ENCODE measurements around the gene STX18. TPM values are rescaled to one million over a fixed set of nuclear protein-coding genes. Genes with fewer than 3 reads are reported as not detected.
"Not testable (repeated sequence)": the region's sequence is repeated elsewhere in the genome, so short reads cannot be mapped to it uniquely, and the experiment has no call there.

Gene STX18
- total RNA-seq, 4 donors from 2014 or later, result 19.2 to 27.4 (median 20.7) TPM

GRCh38 chr4:4568806-4569427 is 27.1 kb upstream of the STX18 start:
- Histone ChIP-seq H3K36me3 (no peaks in the 10 kb centered on the region), H3K4me3 (no peak overlapping the region), H3K4me1 (no peaks in the 10 kb centered on the region), H3K27ac (no peak overlapping the region), H3K9me3 (no peaks in the 10 kb centered on the region), H3K27me3 (no peaks in the 10 kb centered on the region)
- intact Hi-C loops (cut with DNase I; ENCODE audit: low total_unique reads) (no loop called here), in situ Hi-C loops (cut with MboI; ENCODE audit: low sequenced_read_pairs in 4 of 4) (no loop called here)
- DNase-seq, result no peak
- TF ChIP-seq CTCF (IDR thresholded peaks at IDR 0.05 in 4 of 5, conservative IDR thresholded peaks at IDR 0.05 in 1 of 5) (no peak), POLR2A (IDR thresholded peaks at IDR 0.05) (no peak)
- no peak for ATAC-seq

DNA sequence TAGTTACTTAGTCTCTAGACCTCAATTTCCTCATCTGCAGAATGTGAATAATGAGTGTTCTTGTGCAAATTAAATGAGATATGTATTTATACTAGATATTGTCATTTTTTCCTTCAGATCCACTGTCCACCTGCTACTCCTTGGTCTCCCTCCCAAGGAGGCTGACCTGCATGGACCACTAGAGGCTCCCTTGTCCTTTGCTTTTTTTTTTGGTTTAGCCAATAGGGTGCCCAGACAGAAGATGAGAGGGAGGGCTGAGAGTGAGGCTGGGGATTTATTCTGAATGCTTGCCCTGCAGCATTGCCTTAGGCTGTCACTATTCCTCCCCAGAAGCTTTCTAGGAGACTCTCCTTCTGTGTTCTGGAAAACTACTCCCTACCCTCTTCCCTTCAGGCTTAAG is 24.5 kb upstream of the STX18 start:
- DNase-seq; in situ Hi-C loops (cut with MboI; ENCODE audit: low sequenced_read_pairs in 4 of 4); ATAC-seq; H3K27me3 ChIP-seq; H3K9me3 ChIP-seq; H3K4me3 ChIP-seq; H3K4me1 ChIP-seq; H3K36me3 ChIP-seq; intact Hi-C loops (cut with DNase I; ENCODE audit: low total_unique reads); H3K27ac ChIP-seq: not testable (repeated sequence)

DNA sequence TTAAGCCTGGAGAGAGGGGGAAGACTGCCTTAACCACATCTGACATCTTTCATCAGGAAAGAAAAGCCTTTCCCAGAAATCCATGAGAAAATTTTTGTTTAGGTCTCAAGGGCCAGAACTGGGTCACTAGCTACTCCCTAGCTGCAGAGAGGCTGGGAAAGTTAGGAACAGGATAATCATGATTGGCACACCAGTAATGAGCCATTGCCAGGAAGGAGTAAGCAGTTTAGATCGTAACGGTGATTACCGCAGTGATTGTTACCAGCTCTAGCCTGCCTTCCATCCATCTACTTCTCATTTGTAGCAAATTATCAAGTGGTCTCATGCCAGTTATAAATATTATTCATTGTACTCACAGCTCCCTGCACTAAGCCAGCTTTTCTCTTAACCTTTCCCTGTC is 22.7 kb upstream of the STX18 start:
- Histone ChIP-seq H3K36me3 (no peaks in the 10 kb centered on the region), H3K9me3 (no peaks in the 10 kb centered on the region), H3K4me3 (no peak overlapping the region), H3K27me3 (no peaks in the 10 kb centered on the region), H3K4me1 (no peaks in the 10 kb centered on the region), H3K27ac (no peak overlapping the region)
- TF ChIP-seq POLR2A (IDR thresholded peaks at IDR 0.05) (no peak), CTCF (IDR thresholded peaks at IDR 0.05 in 4 of 5, conservative IDR thresholded peaks at IDR 0.05 in 1 of 5) (no peak)
- intact Hi-C loops (cut with DNase I; ENCODE audit: low total_unique reads), result no loop called here
- in situ Hi-C loops (cut with MboI; ENCODE audit: low sequenced_read_pairs in 4 of 4), result no loop called here
- DNase-seq, result no peak
- ATAC-seq, result no peak

- Histone ChIP-seq H3K9me3 (no peaks in the 10 kb centered on the region), H3K36me3 (no peaks in the 10 kb centered on the region), H3K27ac (no peak overlapping the region), H3K27me3 (no peaks in the 10 kb centered on the region), H3K4me1 (no peaks in the 10 kb centered on the region), H3K4me3 (no peak overlapping the region)
- intact Hi-C loops (cut with DNase I; ENCODE audit: low total_unique reads) (no loop called here), in situ Hi-C loops (cut with MboI; ENCODE audit: low sequenced_read_pairs in 4 of 4) (no loop called here)
- no peak for TF ChIP-seq CTCF (IDR thresholded peaks at IDR 0.05 in 4 of 5, conservative IDR thresholded peaks at IDR 0.05 in 1 of 5)
- no peak for TF ChIP-seq POLR2A (IDR thresholded peaks at IDR 0.05)
- DNase-seq (no peak), ATAC-seq (no peak)
Measured at GRCh38 chr4:4560642-4561041, 18.8 kb upstream of the STX18 start.

- no peak for DNase-seq
- Histone ChIP-seq H3K4me1 (no peaks in the 10 kb centered on the region), H3K27me3 (no peaks in the 10 kb centered on the region), H3K36me3 (no peaks in the 10 kb centered on the region), H3K27ac (no peak overlapping the region), H3K9me3 (no peaks in the 10 kb centered on the region), H3K4me3 (no peak overlapping the region)
- intact Hi-C loops (cut with DNase I; ENCODE audit: low total_unique reads), result no loop called here
- in situ Hi-C loops (cut with MboI; ENCODE audit: low sequenced_read_pairs in 4 of 4), result no loop called here
- TF ChIP-seq POLR2A (IDR thresholded peaks at IDR 0.05) (no peak), CTCF (IDR thresholded peaks at IDR 0.05 in 4 of 5, conservative IDR thresholded peaks at IDR 0.05 in 1 of 5) (no peak)
- no peak for ATAC-seq
Measured at GRCh38 chr4:4560136-4560535, 18.3 kb upstream of the STX18 start.
